Neural cell (in vitro differentiated cells): ENCODE data around the gene ECE1. TPM values are rescaled to one million over a fixed set of nuclear protein-coding genes. Genes with fewer than 3 reads are reported as not detected.

Source experiments
- H2AFZ ChIP-seq: fragments of 200-600, 300-800 bp; sonication (generic), shearing (Covaris generic); 2 replicates; pipeline ENCODE4 v1.6.0; 2014; ENCODE audit warnings: low read depth, mild to moderate bottlenecking, antibody characterized with exemption, low read length, moderate library complexity
- H3F3A ChIP-seq: fragments of 200-600 bp; shearing (Covaris generic); 2 replicates; pipeline ENCODE4 v1.6.1; 2016; ENCODE audit warnings: mild to moderate bottlenecking, moderate library complexity, mixed read lengths, antibody characterized with exemption, low read length; ENCODE audit not compliant: insufficient read depth, poor library complexity, severe bottlenecking
- H3K27ac ChIP-seq: fragments of 200-600, 300-800 bp; sonication (generic), shearing (Covaris generic); 2 replicates; pipeline ENCODE4 v1.5.1; 2014; ENCODE audit warnings: mild to moderate bottlenecking, low read length, moderate library complexity
- H3K27me3 ChIP-seq: fragments of 300-800, 200-600 bp; sonication (generic), shearing (Covaris generic); 2 replicates; pipeline ENCODE4 v1.6.0; 2014; ENCODE audit warnings: mild to moderate bottlenecking, low read depth, low read length, moderate library complexity; ENCODE audit not compliant: insufficient read depth
- H3K36me3 ChIP-seq: fragments of 300-800, 200-600 bp; sonication (generic), shearing (Covaris generic); 2 replicates; pipeline ENCODE4 v1.5.1; 2014; ENCODE audit warnings: mild to moderate bottlenecking, antibody characterized with exemption, low read length, moderate library complexity; ENCODE audit not compliant: insufficient read depth
- H3K4me2 ChIP-seq: fragments of 300-800, 200-600 bp; sonication (generic), shearing (Covaris generic); 2 replicates; pipeline ENCODE4 v1.6.0; 2014; ENCODE audit warnings: mild to moderate bottlenecking, low read length
- H3K4me3 ChIP-seq: fragments of 300-800, 200-600 bp; sonication (generic), shearing (Covaris generic); 2 replicates; pipeline ENCODE4 v1.5.1; 2014; ENCODE audit warnings: mild to moderate bottlenecking, low read length, moderate library complexity
- H3K79me2 ChIP-seq: fragments of 200-600 bp; shearing (Covaris generic); replicated peaks from 2 replicates; pipeline ENCODE4 v1.6.0; 2014; ENCODE audit warnings: mild to moderate bottlenecking, low read length, moderate library complexity; ENCODE audit not compliant: insufficient read depth
- H3K9ac ChIP-seq: fragments of 300-800, 200-600 bp; sonication (generic), shearing (Covaris generic); 2 replicates; pipeline ENCODE4 v1.6.1; 2016; ENCODE audit warnings: mild to moderate bottlenecking, low read length, mixed read lengths
- H3K9me2 ChIP-seq: fragments of 200-600 bp; shearing (Covaris generic); 2 replicates; pipeline ENCODE4 v1.6.1; 2016; ENCODE audit warnings: mild to moderate bottlenecking, low read length, mixed read lengths; ENCODE audit not compliant: insufficient read depth
- H3K9me3 ChIP-seq: fragments of 200-600, 300-800 bp; sonication (generic), shearing (Covaris generic); 2 replicates; pipeline ENCODE4 v1.6.1; 2016; ENCODE audit warnings: mild to moderate bottlenecking, mixed run types, low read length, moderate library complexity, mixed read lengths
- H4K20me1 ChIP-seq: fragments of 200-600 bp; shearing (Covaris generic); 2 replicates; pipeline ENCODE4 v1.6.1; 2016; ENCODE audit warnings: mild to moderate bottlenecking, mixed run types; ENCODE audit not compliant: insufficient read depth
- CTCF ChIP-seq: fragments of 450-650 bp; IDR thresholded peaks from 2 replicates; pipeline ENCODE4 v1.5.1; 2014; ENCODE audit warnings: antibody characterized with exemption, mild to moderate bottlenecking, moderate library complexity; ENCODE audit not compliant: poor library complexity, severe bottlenecking
- EP300 ChIP-seq: fragments of 450-650 bp; conservative IDR thresholded peaks from 2 replicates; pipeline ENCODE4 v1.6.1; 2014; ENCODE audit warnings: antibody characterized with exemption, mild to moderate bottlenecking, moderate library complexity; ENCODE audit not compliant: poor library complexity, severe bottlenecking
- EZH2 ChIP-seq: fragments of 200-600, 300-800 bp; shearing (Covaris generic), sonication (generic); IDR thresholded peaks from 2 replicates; pipeline ENCODE4 v1.6.1; 2014; ENCODE audit warnings: antibody characterized with exemption, low read length, borderline replicate concordance, mild to moderate bottlenecking; ENCODE audit not compliant: insufficient read depth, poor library complexity, severe bottlenecking
- MXI1 ChIP-seq: fragments of 450-650 bp; conservative IDR thresholded peaks from 2 replicates; pipeline ENCODE4 v1.6.1; 2014; ENCODE audit warnings: antibody characterized with exemption, mild to moderate bottlenecking; ENCODE audit not compliant: poor library complexity, severe bottlenecking
- POLR2AphosphoS5 ChIP-seq: IDR thresholded peaks from 2 replicates; pipeline ENCODE4 v1.6.1; 2012
- RAD21 ChIP-seq: fragments of 450-650 bp; conservative IDR thresholded peaks from 2 replicates; pipeline ENCODE4 v1.6.1; 2014; ENCODE audit warnings: antibody characterized with exemption, mild to moderate bottlenecking, moderate library complexity
- REST ChIP-seq: IDR thresholded peaks from 2 replicates; pipeline ENCODE4 v1.6.1; 2012; ENCODE audit warnings: borderline replicate concordance
- SMC3 ChIP-seq: fragments of 450-650 bp; conservative IDR thresholded peaks from 2 replicates; pipeline ENCODE4 v1.6.1; 2014; ENCODE audit warnings: antibody characterized with exemption, mild to moderate bottlenecking, moderate library complexity; ENCODE audit not compliant: poor library complexity
- TAF1 ChIP-seq: IDR thresholded peaks from 2 replicates; pipeline ENCODE4 v1.6.1; 2012; ENCODE audit warnings: low read depth
- polyA plus RNA-seq: library from polyadenylated mRNA; depleted of rRNA; stranded (reverse); fragments of >200 nt; gene quantifications from 2 replicates; pipeline ENCODE4 v1.2.3, GENCODE V29; 2014

Gene ECE1
- polyA plus RNA-seq, 1 donor from 2014 or later: 7.8 TPM

DNA sequence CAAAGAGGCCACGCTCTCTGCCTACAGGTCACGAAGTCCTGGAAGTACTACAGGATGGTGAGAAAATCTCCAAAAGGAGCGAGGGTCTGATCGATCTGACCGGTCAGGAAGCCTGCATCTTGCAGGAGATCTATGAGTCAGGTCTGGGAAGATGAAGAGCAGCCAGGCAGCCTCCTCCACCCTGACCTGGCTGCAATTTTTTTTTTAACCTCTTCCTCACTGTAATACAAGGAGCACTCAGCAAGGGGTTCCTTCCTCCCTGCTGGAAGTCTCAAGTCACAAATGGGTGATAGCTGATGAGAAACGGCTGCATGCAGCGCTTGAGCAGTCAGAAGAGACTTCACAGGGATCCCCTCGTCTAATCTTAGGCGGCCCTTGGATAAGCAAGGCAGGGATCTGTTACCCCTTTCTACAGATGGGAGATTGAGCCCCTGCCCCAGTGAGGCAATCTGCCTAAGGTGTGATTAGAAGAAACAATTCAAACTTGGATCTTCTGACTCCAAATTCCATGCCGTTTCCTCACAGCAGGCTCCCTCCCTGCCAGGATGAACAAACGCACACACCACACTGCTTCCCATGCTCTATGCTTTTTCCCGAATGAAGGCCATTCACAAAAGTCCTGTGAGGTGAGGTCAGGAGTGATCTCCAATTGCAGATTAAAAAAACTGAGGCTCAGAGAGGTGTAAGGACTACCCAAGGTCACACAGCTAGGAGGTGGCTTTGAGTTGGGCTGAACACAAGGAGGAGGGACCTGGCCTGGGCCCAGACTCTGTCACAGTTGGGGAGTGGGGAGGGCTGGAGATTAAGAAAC, 48.3 kb downstream of the ECE1 start (continued):
- no peak for TF ChIP-seq RAD21

- Histone ChIP-seq H3K27ac (no peak overlapping the region), H3K36me3 (no peaks in the 10 kb centered on the region), H3K4me2 (no peak overlapping the region), H4K20me1 (no peaks in the 10 kb centered on the region), H3F3A (no peaks in the 10 kb centered on the region), H3K9me3 (no peaks in the 10 kb centered on the region), H3K4me3 (no peak overlapping the region), H3K9me2 (no peaks in the 10 kb centered on the region), H3K79me2 (no peaks in the 10 kb centered on the region), H3K9ac (no peak overlapping the region), H2AFZ (no peak overlapping the region), H3K27me3 (no peaks in the 10 kb centered on the region)
- TF ChIP-seq EZH2 (no peak), CTCF (no peak), REST (no peak), SMC3 (no peak), TAF1 (no peak), MXI1 (no peak), RAD21 (no peak), EP300 (no peak), POLR2AphosphoS5 (no peak)
These were observed 49.6 kb downstream of the ECE1 start for GRCh38 chr1:21240706-21241105.

GRCh38 chr1:21239221-21239620, 51.0 kb downstream of the ECE1 start:
- Histone ChIP-seq H3K27me3 (no peaks in the 10 kb centered on the region), H3F3A (no peaks in the 10 kb centered on the region), H3K36me3 (no peaks in the 10 kb centered on the region), H3K9me2 (no peaks in the 10 kb centered on the region), H2AFZ (no peak overlapping the region), H3K79me2 (no peaks in the 10 kb centered on the region), H3K4me3 (no peak overlapping the region), H3K9ac (no peak overlapping the region), H3K27ac (no peak overlapping the region), H3K4me2 (no peak overlapping the region), H3K9me3 (no peaks in the 10 kb centered on the region), H4K20me1 (no peaks in the 10 kb centered on the region)
- TF ChIP-seq EZH2 (no peak), CTCF (no peak), POLR2AphosphoS5 (no peak), TAF1 (no peak), MXI1 (no peak), REST (no peak), EP300 (no peak), RAD21 (no peak), SMC3 (no peak)
